Stomach (tissue), 9 donors: Measurements from ENCODE around the gene GRHPR. TPM values are rescaled to one million over a fixed set of nuclear protein-coding genes. Genes with fewer than 3 reads are reported as not detected.

ENCODE experiments used
- DNase-seq, 2 donors: peaks; one replicate each; pipeline versions ENCODE4 v3.0.0 to v3.0.0-alpha.2; 2013 to 2019
- H3K27ac ChIP-seq, 5 donors: fragments of 200-600 bp in 4 of 5; sonication (generic) in 4 of 5; one replicate each; pipeline ENCODE4 v1.5.1; 2013 to 2019; ENCODE audit warnings: mild to moderate bottlenecking in 1 of 5, moderate library complexity in 1 of 5
- H3K27me3 ChIP-seq, 3 donors: fragments of 200-600 bp; sonication (generic); one replicate each; pipeline ENCODE4 v1.5.1; 2017 to 2019; ENCODE audit warnings: mixed run types in 1 of 3
- H3K36me3 ChIP-seq, 4 donors: fragments of 200-600 bp; sonication (generic); 1 replicate in 3 of 4; 2 replicates in 1 of 4; pipeline ENCODE4 v1.5.1; 2016 to 2019
- H3K4me1 ChIP-seq, 4 donors: fragments of 200-600 bp; sonication (generic); one replicate each; pipeline ENCODE4 v1.5.1; 2016 to 2019
- H3K4me3 ChIP-seq, 4 donors: fragments of 200-600 bp; sonication (generic) in 3 of 4; one replicate each; pipeline ENCODE4 v1.5.1; 2016 to 2019; ENCODE audit warnings: mild to moderate bottlenecking in 1 of 4
- H3K9me3 ChIP-seq, 4 donors: fragments of 200-600 bp; sonication (generic); one replicate each; pipeline ENCODE4 v1.5.1; 2016 to 2019
- EP300 ChIP-seq: sonication (generic); formaldehyde crosslinking; IDR thresholded peaks from one replicate; pipeline ENCODE4 v1.6.1; 2017; ENCODE audit warnings: antibody characterized with exemption
- POLR2A ChIP-seq, 4 donors: fragments of 450-650 bp; IDR thresholded peaks; one replicate each; pipeline ENCODE4 v1.6.1; 2016; ENCODE audit warnings: antibody characterized with exemption in 4 of 4, control low read depth in 2 of 4, mild to moderate bottlenecking in 1 of 4, moderate library complexity in 1 of 4
- POLR2AphosphoS5 ChIP-seq, 3 donors: sonication (generic); formaldehyde crosslinking; IDR thresholded peaks; one replicate each; pipeline ENCODE4 v1.6.1; 2016; ENCODE audit warnings: antibody characterized with exemption in 3 of 3
- WGBS, 5 donors: extraction: QIAGEN DNeasy Blood & Tissue Kit in 3 of 5; methylation state at CpG; one replicate each; pipeline versions ENCODE4 v1.1.5 to v1.1.7; 2013 to 2018; 5-methylcytosine and 5-hydroxymethylcytosine counted together
- intact Hi-C: fragments of 100-400 bp; cut with DNase I; formaldehyde crosslinking; loops from one replicate; pipeline ENCODE4 v1.15.1; 2023; ENCODE audit warnings: low total_unique reads
- polyA plus RNA-seq, 3 donors: library from polyadenylated mRNA; stranded (reverse); fragments of 200-250 nt; gene quantifications; one replicate each; pipeline ENCODE4 v1.2.3, GENCODE V29; 2013
- total RNA-seq, 5 donors: library from RNA; depleted of rRNA; stranded (reverse); fragments of >200 nt; gene quantifications; one replicate each; pipeline versions ENCODE4 v1.1.0 to v1.2.3, GENCODE V29; 2014 to 2016
- TF ChIP-seq, protein P1 (sequence below), 7 experiments: fragments of 450-650 bp in 4 of 7; fragments of 200-600 bp in 3 of 7; sonication (generic) in 3 of 7; IDR thresholded peaks; one replicate each; pipeline ENCODE4 v1.5.1; 2016 to 2019; ENCODE audit warnings: antibody characterized with exemption in 7 of 7, control low read depth in 2 of 7, mild to moderate bottlenecking in 1 of 7
- donor health status: healthy with polysubstance abuse.
- donor health status: Bipolar disorder and iron deficiency.
- donor health status: healthy.

Gene GRHPR
- total and polyA plus RNA-seq, 8 donors, result 48.7 to 111 (median 81.4) TPM

DNA sequence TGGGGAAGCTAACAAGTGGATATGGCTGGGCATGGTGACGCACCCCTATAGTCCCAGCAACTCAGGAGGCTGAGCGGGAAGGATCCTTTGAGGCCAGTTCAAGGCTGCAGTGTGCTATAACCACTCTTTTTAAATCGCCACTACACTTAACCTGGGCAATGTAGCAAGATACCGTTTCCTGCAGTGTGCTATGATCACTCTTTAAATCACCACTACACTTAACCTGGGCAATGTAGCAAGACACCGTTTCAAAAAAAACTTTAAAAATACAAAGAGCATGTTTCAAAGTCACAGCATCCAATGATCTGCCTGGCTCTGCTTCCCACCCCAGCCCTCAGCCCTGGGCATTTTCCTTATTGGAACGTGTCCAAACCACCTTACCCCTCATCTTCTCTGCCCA is 14.5 kb downstream of the GRHPR start:
- intact Hi-C loops, result no loop called here
- peaks cover 0 to 34% (median 16%) of the 10 kb centered on the region in 4 donors for H3K4me1 ChIP-seq
- WGBS, 5 donors, result 93 to 96% (median 95%) methylated on average over 6 of the region's 6 CpGs
- no peak for TF ChIP-seq POLR2AphosphoS5 (IDR thresholded peaks at IDR 0.05)
- no peak for TF ChIP-seq EP300
- TF ChIP-seq, protein P1, sequence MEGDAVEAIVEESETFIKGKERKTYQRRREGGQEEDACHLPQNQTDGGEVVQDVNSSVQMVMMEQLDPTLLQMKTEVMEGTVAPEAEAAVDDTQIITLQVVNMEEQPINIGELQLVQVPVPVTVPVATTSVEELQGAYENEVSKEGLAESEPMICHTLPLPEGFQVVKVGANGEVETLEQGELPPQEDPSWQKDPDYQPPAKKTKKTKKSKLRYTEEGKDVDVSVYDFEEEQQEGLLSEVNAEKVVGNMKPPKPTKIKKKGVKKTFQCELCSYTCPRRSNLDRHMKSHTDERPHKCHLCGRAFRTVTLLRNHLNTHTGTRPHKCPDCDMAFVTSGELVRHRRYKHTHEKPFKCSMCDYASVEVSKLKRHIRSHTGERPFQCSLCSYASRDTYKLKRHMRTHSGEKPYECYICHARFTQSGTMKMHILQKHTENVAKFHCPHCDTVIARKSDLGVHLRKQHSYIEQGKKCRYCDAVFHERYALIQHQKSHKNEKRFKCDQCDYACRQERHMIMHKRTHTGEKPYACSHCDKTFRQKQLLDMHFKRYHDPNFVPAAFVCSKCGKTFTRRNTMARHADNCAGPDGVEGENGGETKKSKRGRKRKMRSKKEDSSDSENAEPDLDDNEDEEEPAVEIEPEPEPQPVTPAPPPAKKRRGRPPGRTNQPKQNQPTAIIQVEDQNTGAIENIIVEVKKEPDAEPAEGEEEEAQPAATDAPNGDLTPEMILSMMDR (IDR thresholded peaks at IDR 0.05), result no peak
- TF ChIP-seq POLR2A (IDR thresholded peaks at IDR 0.05), result no peak
- H3K4me3 ChIP-seq, result no peak overlapping the region
- no peak for DNase-seq
- no peaks in the 10 kb centered on the region for H3K27me3 ChIP-seq
- H3K9me3 ChIP-seq, result no peaks in the 10 kb centered on the region
- H3K27ac ChIP-seq, result no peak overlapping the region
- peaks cover 40 to 100% (median 98%) of the 10 kb centered on the region in 4 donors for H3K36me3 ChIP-seq

DNA sequence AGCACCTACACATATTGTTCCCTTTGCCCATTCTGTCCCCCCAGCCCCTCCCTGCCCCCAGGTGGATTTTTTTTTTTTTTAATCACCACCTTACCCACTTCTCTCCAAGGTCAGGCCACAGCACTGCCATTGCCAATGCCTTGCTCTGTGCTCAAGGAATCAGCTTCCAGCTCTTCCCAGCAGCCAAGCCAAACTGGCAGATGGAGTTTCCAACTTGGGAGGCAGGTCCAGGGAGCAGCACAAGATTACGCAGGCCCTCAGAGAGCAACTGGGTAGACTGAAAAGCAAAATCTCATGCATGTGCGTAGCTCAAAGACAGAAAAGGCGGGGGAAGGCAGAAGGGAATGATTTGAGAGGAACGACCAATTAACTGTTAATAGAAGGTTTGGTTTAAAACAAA is 15.1 kb downstream of the GRHPR start:
- Histone ChIP-seq H3K27me3 (no peaks in the 10 kb centered on the region), H3K9me3 (no peaks in the 10 kb centered on the region), H3K4me1 (peaks cover 0 to 34% (median 17%) of the 10 kb centered on the region in 4 donors), H3K27ac (no peak overlapping the region), H3K4me3 (no peak overlapping the region), H3K36me3 (peaks cover 41 to 100% (median 98%) of the 10 kb centered on the region in 4 donors)
- TF ChIP-seq, protein P1 (IDR thresholded peaks at IDR 0.05), result no peak
- TF ChIP-seq POLR2A (IDR thresholded peaks at IDR 0.05), result no peak
- TF ChIP-seq EP300, result no peak
- TF ChIP-seq POLR2AphosphoS5 (IDR thresholded peaks at IDR 0.05), result no peak
- 94 to 98% (median 95%) methylated on average over 4 of the region's 4 CpGs for WGBS, 5 donors
- DNase-seq, result no peak
- intact Hi-C loops, result no loop called here

DNA sequence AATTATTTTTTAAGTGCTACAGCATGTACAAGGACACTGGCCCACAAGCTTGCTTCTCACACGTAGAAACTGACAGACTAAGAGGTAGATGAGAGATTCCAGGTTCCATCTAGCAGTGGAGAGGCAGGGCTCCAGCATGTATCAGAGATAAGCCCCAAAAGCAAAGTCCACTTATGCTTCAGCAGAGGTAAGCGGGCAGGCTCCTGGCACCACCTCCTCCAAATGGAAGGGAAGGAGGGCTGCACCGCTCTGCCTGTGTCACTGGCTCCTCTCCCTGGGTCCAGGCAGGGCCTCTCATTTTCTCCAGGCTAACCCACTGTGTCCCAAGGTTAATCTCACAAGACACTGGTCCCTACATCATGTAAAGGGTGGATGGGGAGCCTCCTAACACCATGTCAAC is 15.9 kb downstream of the GRHPR start:
- 36 to 62% (median 45%) methylated on average over 3 of the region's 3 CpGs for WGBS, 5 donors

DNA sequence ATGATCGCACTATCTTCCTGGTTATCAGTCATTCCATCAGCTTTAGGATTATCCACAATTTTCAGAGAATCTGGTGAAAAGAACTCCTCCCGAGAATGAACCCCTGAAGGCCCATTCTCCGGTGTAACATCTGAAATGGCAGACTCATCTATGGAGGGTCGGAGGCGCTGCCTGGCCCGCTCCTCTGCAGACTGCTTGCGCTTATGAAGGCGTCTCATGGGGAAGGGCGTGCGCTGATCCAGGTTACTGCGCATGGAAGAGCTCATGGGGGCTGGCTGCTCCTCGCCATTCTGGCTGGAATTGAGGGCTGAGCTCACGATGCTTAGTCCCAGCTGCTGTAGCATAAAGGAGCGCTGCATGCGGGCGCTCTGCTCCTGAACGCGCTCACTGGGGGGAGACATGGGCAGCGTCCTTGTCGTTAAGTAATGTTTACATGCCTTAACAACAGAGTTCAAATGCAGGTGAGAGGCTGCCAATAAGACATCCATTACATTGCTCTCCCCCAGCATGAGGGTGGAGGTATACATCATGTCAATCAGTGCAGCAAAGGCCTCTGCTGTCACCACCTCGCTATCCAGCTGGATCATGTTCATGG is 19.4 kb downstream of the GRHPR start:
- WGBS, 5 donors, result 84 to 89% (median 86%) methylated on average over 20 to 21 of the region's 21 CpGs
- peaks cover 32 to 66% (median 59%) of the 10 kb centered on the region in 4 donors for H3K36me3 ChIP-seq
- H3K27me3 ChIP-seq, result no peaks in the 10 kb centered on the region

More for the DNA sequence above, 15.9 kb downstream of the GRHPR start:
- no peaks in the 10 kb centered on the region for H3K9me3 ChIP-seq
- DNase-seq, result no peak
- H3K4me3 ChIP-seq, result no peak overlapping the region
- no peaks in the 10 kb centered on the region for H3K27me3 ChIP-seq
- H3K27ac ChIP-seq, result no peak overlapping the region
- H3K36me3 ChIP-seq, result peaks cover 41 to 97% (median 94%) of the 10 kb centered on the region in 4 donors
- H3K4me1 ChIP-seq, result peaks cover 0 to 39% (median 14%) of the 10 kb centered on the region in 4 donors
- intact Hi-C loops, result no loop called here
- TF ChIP-seq, protein P1 (IDR thresholded peaks at IDR 0.05), result no peak
- TF ChIP-seq EP300 (no peak), POLR2AphosphoS5 (IDR thresholded peaks at IDR 0.05) (no peak), POLR2A (IDR thresholded peaks at IDR 0.05) (no peak)

More for the DNA sequence above, 19.4 kb downstream of the GRHPR start:
- Histone ChIP-seq H3K4me3 (no peak overlapping the region), H3K27ac (no peak overlapping the region), H3K4me1 (peaks cover 6 to 58% (median 23%) of the 10 kb centered on the region in 4 donors), H3K9me3 (no peaks in the 10 kb centered on the region)
- TF ChIP-seq POLR2AphosphoS5 (IDR thresholded peaks at IDR 0.05) (no peak), EP300 (no peak), POLR2A (IDR thresholded peaks at IDR 0.05) (no peak)
- TF ChIP-seq, protein P1 (IDR thresholded peaks at IDR 0.05), result no peak
- intact Hi-C loops, result no loop called here
- DNase-seq, result no peak
